Measurements from ENCODE around the gene DUSP22.

- TF ChIP-seq, protein P1, sequence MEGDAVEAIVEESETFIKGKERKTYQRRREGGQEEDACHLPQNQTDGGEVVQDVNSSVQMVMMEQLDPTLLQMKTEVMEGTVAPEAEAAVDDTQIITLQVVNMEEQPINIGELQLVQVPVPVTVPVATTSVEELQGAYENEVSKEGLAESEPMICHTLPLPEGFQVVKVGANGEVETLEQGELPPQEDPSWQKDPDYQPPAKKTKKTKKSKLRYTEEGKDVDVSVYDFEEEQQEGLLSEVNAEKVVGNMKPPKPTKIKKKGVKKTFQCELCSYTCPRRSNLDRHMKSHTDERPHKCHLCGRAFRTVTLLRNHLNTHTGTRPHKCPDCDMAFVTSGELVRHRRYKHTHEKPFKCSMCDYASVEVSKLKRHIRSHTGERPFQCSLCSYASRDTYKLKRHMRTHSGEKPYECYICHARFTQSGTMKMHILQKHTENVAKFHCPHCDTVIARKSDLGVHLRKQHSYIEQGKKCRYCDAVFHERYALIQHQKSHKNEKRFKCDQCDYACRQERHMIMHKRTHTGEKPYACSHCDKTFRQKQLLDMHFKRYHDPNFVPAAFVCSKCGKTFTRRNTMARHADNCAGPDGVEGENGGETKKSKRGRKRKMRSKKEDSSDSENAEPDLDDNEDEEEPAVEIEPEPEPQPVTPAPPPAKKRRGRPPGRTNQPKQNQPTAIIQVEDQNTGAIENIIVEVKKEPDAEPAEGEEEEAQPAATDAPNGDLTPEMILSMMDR (IDR thresholded peaks at IDR 0.05) = no peak
- TF ChIP-seq EZH2 (IDR thresholded peaks at IDR 0.05; ENCODE audit: borderline replicate concordance, insufficient read depth, low read depth, low read length, poor library complexity, severe bottlenecking) = no peak
These were observed 64.6 kb downstream of the DUSP22 start for GRCh38 chr6:356828-357251.
